Ecto neural progenitor cell (in vitro differentiated cells): ENCODE measurements around the gene FIP1L1.
"Not testable (repeated sequence)": the region's sequence is repeated elsewhere in the genome, so short reads cannot be mapped to it uniquely, and the experiment has no call there.

Experiments used
- DNase-seq: peaks from one replicate; pipeline ENCODE4 v3.0.0-alpha.2; 2018; ENCODE audit warnings: low spot score

The FIP1L1 gene, protein sequence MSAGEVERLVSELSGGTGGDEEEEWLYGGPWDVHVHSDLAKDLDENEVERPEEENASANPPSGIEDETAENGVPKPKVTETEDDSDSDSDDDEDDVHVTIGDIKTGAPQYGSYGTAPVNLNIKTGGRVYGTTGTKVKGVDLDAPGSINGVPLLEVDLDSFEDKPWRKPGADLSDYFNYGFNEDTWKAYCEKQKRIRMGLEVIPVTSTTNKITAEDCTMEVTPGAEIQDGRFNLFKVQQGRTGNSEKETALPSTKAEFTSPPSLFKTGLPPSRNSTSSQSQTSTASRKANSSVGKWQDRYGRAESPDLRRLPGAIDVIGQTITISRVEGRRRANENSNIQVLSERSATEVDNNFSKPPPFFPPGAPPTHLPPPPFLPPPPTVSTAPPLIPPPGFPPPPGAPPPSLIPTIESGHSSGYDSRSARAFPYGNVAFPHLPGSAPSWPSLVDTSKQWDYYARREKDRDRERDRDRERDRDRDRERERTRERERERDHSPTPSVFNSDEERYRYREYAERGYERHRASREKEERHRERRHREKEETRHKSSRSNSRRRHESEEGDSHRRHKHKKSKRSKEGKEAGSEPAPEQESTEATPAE

DNA sequence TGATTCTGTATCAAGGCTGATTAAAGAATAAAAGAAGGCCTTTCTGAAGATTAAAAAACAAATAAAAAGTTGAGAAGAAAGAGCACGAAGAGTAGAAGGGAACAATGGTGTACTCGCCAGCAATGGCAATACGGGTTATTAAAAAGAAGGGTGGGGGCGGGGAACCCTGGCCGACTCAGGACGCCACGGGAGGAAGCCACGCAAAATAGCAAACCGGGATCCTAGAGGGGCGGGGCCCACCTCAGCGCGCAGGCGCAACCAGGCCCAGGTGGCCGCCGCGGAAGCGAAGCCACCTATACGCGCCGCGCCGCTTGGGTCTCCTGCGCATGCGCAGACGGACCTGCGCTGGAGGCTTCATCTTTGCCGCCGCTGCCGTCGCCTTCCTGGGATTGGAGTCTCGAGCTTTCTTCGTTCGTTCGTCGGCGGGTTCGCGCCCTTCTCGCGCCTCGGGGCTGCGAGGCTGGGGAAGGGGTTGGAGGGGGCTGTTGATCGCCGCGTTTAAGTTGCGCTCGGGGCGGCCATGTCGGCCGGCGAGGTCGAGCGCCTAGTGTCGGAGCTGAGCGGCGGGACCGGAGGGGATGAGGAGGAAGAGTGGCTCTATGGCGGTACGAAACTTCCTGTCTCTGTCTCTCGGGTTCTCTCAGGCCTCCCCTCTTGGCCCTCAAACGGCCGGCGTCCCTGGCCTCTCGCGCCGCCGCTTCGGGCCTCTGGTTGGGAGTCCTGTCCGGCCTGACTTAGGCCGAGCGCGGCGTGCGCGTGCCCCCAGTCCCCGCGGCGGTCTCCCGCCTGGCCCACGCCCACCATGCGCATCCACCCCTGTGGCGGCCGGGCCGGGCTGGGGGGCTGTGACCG, at the start of gene FIP1L1:
Gene FIP1L1, plus strand, starts transcription at position 323 of the 852 bp plus-strand sequence. Its CDS starts 198 bp downstream, at position 521.
- DNase-seq, result peak; percentile 96

- DNase-seq, result not testable (repeated sequence)
Observed at GRCh38 chr4:53334916-53335315, 42.5 kb upstream of the FIP1L1 start.

GRCh38 chr4:53340145-53340544, 37.3 kb upstream of the FIP1L1 start:
- not testable (repeated sequence) for DNase-seq

DNA sequence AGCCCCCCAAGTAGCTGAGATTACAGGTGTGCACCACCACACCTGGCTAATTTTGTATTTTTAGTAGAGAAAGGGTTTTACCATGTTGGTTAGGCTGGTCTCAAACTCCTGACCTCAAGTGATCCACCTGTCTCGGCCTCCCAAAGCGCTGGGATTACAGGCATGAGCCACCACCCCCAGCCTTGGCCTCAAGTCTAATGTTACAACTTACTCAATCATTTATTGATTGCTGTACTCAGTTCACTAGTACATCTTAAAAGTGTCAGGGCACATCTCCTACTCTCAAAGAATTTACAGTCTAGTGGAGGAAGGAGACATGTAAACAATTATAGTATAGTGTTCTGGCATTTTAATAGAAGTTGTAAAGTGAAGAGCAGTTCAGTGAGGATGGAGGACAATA, 31.0 kb upstream of the FIP1L1 start:
- not testable (repeated sequence) for DNase-seq

- DNase-seq, result no peak
Observed at GRCh38 chr4:53346920-53347852, 30.3 kb upstream of the FIP1L1 start.

DNA sequence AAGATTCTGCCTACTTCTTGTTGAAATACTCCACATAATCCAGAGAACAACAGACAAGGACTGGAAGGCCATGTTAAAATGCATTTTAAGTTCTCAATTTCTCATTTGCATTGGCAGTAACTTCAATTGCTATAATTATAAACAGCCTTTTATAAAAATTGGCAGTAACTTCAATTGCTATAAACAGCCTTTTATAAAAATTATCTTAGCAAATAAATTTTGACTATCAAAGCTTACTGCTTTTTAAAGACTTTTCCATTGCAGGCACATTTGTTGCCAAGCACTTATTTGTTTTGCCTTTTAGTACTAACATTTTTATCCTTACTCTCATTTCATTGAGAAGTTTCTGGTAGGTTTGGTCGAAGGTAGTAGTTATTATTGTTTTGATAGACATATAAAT, 29.4 kb upstream of the FIP1L1 start:
- no peak for DNase-seq

GRCh38 chr4:53349091-53349491, 28.4 kb upstream of the FIP1L1 start:
- DNase-seq, result no peak

DNA sequence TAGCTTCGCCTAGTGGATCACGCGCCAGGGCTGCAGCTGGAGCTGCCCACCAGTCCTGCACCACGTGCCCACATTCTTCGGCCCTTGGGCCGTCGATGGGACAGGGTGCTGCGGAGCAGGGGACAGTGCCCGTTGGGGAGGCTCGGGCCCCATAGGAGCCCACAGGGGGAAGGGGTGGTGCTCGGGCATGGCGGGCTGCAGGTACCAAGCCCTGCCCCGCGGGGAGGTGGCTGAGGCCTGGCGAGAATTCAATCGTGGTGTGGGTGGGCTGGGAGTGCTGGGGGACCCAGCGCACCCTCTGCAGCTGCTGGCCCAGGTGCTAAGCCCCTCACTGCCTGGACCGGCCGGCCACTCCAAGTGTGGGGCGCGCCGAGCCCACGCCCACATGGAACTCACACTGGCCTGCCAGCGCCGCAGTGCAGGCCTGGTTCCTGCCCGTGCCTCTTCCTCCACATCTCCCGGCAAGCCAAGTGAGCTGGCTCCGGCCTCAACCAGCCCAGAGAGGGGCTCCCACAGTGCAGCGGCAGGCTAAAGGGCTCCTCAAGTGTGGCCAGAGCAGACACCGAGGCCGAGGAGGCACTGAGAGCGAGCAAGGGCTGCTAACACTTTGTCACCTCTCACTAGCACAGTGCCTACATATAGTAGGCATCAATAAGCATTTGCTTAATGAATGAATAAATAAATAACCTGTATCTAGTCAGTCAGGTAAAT, 23.3 kb upstream of the FIP1L1 start:
- no peak for DNase-seq

DNA sequence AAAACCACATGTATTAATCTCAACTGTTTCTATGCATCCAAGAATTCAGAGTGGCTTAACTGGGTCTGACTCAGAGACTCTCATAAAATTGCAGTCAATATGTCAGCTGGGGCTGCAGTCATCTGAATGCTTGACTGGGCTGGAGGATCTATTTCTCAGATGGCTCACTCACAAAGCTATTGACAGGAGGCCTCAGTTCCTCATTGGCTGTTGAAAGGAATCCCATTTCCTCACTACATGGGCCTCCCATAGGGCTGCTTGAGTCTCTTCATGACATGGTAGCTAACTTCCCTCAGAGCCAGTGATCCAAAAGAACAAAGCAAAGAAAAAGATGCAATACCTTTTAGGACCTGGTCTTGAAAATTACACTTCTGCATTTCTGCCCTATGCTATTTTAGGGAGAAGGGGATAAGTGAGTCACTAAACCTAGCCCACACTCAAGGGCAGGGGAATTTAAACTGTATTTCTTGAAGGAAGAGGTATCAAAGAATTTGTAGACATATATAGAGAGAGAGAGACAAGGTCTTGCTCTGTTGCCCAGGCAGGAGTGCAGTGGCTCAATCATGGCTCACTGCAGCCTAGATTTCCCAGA, 21.4 kb upstream of the FIP1L1 start:
- no peak for DNase-seq

GRCh38 chr4:53361451-53361850, 16.0 kb upstream of the FIP1L1 start:
- DNase-seq, result no peak

GRCh38 chr4:53362093-53362492, 15.3 kb upstream of the FIP1L1 start:
- DNase-seq, result no peak

DNA sequence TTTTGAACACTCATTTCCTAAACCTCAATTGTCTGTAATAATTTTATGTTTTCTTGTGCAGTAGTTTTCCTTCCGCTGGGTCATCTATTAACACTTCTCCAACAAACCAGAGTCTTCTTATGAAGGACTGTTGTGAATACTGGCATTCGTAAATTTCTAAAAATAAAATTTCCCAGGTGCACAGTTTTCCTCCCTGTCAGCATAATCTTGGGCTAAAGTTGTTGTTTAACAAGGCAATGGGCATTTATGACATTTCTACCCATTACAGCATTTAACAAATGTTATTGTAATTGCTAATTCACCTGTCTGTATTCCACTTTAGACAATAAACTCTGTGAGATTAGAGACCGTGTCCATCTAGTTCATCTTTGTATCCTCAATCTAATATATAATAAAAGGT, 12.8 kb upstream of the FIP1L1 start:
- no peak for DNase-seq

DNA sequence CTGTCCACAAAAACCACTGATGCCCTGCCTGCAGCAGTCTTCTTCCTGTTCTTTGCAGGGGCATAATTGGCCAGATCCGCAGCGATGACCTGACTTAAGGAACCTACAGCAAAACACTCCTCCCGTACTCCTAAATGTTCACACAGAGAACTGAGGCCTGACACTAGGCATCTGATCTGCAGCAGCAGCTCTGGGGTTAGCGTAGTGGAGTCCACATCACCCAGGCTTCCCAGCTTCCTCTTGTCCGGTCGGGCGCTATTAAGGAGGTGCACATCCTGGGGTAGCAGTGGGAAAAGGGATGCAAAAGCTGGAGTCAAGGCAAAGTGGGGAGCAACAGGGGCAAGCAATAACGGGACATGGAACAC, 12.3 kb upstream of the FIP1L1 start:
- DNase-seq, result no peak

DNA sequence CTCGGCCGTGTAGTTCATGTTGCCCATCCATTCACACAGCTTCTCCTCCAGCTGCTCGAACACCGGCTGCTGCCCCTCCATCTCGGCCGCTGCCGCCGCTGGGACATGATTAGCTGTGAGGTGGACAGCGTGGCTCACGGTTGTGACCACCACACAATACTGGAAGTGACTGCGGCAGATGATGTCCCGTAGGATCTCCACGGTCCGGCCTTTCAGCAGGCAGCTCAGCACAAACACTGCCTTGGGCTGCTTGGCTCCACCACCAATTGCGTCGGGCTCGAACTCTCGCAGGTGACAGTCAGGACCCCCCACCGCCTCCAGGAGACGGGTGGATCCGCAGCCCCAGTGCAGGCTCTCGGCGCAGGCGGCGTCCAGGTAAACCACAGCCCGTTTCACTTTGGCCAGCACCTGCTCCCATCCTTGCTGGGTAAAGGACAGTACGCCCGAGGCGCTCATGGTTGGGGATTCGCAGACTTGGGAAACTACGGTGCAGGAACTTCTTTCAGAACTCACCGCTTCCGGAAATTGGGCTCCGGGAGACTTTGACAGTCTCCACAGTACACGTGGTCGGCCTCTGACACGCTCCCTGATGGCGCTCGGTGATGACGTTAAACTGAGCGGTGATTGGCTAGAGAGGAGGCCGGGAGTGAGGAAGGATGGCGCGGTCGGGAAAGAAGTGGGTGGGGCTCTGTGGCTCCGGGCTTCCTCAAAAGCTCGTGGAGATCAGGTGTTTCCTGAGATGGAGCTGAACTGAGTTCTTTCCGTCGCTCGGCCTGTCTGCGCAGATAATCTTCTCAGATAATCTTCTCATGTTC, 11.7 kb upstream of the FIP1L1 start, which contains the start of gene SCFD2:
Gene SCFD2, minus strand, starts transcription at position 576 of the 815 bp plus-strand sequence.
- peak; percentile 97 for DNase-seq

GRCh38 chr4:53366301-53366716, 11.1 kb upstream of the FIP1L1 start:
- no peak for DNase-seq

DNA sequence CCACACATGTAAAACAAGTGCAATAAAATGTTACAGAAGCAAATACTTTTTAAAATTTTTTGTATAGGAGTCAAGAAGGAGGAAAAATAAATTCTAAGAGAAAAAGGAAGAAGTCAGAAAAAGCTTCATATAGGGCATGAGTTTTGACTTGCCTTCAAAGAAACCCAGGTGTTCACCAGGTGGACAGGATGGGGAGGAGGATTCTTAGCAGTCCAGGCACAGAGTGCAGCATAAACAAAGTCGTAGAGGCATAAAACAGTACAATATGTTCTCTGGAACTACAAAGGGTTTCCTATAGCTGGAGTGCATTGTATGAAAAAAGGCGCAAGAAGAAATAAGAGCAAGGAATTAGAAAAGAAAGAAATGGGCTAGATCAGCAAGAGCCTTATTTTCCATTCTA, 9.7 kb upstream of the FIP1L1 start:
- DNase-seq, result no peak

GRCh38 chr4:53371049-53371448, 6.4 kb upstream of the FIP1L1 start:
- no peak for DNase-seq

- no peak for DNase-seq
Observed at GRCh38 chr4:53371843-53372521, 5.5 kb upstream of the FIP1L1 start.

- no peak for DNase-seq
Observed at GRCh38 chr4:53374777-53375258, 2.6 kb upstream of the FIP1L1 start.
